HUES48 (cell line): ENCODE data around the gene LRRC8B.

Experiments used
- H3K27ac ChIP-seq: one replicate; pipeline ENCODE4 v1.7.0; 2013; ENCODE audit warnings: low read depth, low read length, inconsistent platforms
- H3K27me3 ChIP-seq: 2 replicates; pipeline ENCODE4 v1.6.1; 2013; ENCODE audit warnings: mild to moderate bottlenecking, low read length; ENCODE audit not compliant: control insufficient read depth, insufficient read depth
- H3K36me3 ChIP-seq: 2 replicates; pipeline ENCODE4 v1.6.1; 2013; ENCODE audit warnings: low read length; ENCODE audit not compliant: control insufficient read depth, insufficient read depth
- H3K4me1 ChIP-seq: 2 replicates; pipeline ENCODE4 v1.6.1; 2013; ENCODE audit warnings: mild to moderate bottlenecking, low read length; ENCODE audit not compliant: control insufficient read depth, insufficient read depth
- H3K4me3 ChIP-seq: 2 replicates; pipeline ENCODE4 v1.5.1; 2013; ENCODE audit warnings: mild to moderate bottlenecking, low read depth, low read length
- H3K9ac ChIP-seq: 2 replicates; pipeline ENCODE4 v1.6.1; 2013; ENCODE audit warnings: mild to moderate bottlenecking, low read depth, low read length, moderate library complexity
- H3K9me3 ChIP-seq: 2 replicates; pipeline ENCODE4 v1.6.1; 2013; ENCODE audit warnings: low read length; ENCODE audit not compliant: control insufficient read depth, insufficient read depth

The LRRC8B gene

GRCh38 chr1:89566761-89567174 is 42.1 kb downstream of the LRRC8B start:
- Histone ChIP-seq H3K9ac (peak overlapping the region; percentile 42), H3K4me1 (peaks cover 39% of the 10 kb centered on the region), H3K27me3 (no peaks in the 10 kb centered on the region), H3K27ac (peak overlapping the region; percentile 90), H3K9me3 (no peaks in the 10 kb centered on the region), H3K4me3 (no peak overlapping the region), H3K36me3 (peaks cover 3% of the 10 kb centered on the region; the same call in 1 of the 2 replicates)

- Histone ChIP-seq H3K27ac (peak overlapping the region; percentile 90), H3K4me3 (no peak overlapping the region), H3K9me3 (no peaks in the 10 kb centered on the region), H3K27me3 (no peaks in the 10 kb centered on the region), H3K36me3 (peaks cover 3% of the 10 kb centered on the region; the same call in 1 of the 2 replicates), H3K4me1 (peaks cover 39% of the 10 kb centered on the region), H3K9ac (no peak overlapping the region)
Observed at GRCh38 chr1:89567797-89568196, 43.2 kb downstream of the LRRC8B start.

- Histone ChIP-seq H3K27ac (no peak overlapping the region), H3K36me3 (peaks cover 3% of the 10 kb centered on the region; the same call in 1 of the 2 replicates), H3K27me3 (no peaks in the 10 kb centered on the region), H3K9ac (no peak overlapping the region), H3K4me1 (no peaks in the 10 kb centered on the region), H3K4me3 (no peak overlapping the region), H3K9me3 (no peaks in the 10 kb centered on the region)
Observed at GRCh38 chr1:89573410-89573809, 48.8 kb downstream of the LRRC8B start.

GRCh38 chr1:89574621-89575020 is 50.0 kb downstream of the LRRC8B start:
- Histone ChIP-seq H3K9me3 (no peaks in the 10 kb centered on the region), H3K27me3 (no peaks in the 10 kb centered on the region), H3K9ac (no peak overlapping the region), H3K4me3 (no peak overlapping the region), H3K4me1 (no peaks in the 10 kb centered on the region), H3K27ac (no peak overlapping the region), H3K36me3 (peaks cover 4% of the 10 kb centered on the region; the same call in 1 of the 2 replicates)

GRCh38 chr1:89575207-89575606 is 50.6 kb downstream of the LRRC8B start:
- Histone ChIP-seq H3K4me3 (no peak overlapping the region), H3K27ac (no peak overlapping the region), H3K36me3 (peaks cover 6% of the 10 kb centered on the region; the same call in 1 of the 2 replicates), H3K9me3 (no peaks in the 10 kb centered on the region), H3K4me1 (no peaks in the 10 kb centered on the region), H3K9ac (no peak overlapping the region), H3K27me3 (no peaks in the 10 kb centered on the region)

DNA sequence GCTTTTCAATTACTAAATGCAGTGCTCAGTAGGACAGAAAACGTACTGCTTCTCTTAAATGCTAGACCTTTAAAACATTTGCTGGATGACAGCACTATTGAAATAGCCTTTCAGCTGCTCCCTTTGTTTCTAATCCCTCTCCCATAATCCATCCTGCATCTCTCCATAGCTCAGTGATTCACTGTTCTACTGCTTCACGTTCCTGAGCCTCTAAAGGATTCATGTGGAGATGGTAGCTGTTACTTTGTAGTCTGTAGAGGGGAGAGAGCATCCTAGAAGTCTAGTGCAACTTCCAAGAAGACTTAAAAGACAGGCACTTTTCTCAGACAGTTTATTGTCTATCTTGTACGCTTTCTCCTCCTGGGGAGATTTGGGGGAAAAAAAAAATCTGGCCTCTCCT is 51.4 kb downstream of the LRRC8B start:
- Histone ChIP-seq H3K9me3 (no peaks in the 10 kb centered on the region), H3K27me3 (no peaks in the 10 kb centered on the region), H3K4me1 (no peaks in the 10 kb centered on the region), H3K36me3 (peaks cover 11% of the 10 kb centered on the region; the same call in 1 of the 2 replicates), H3K4me3 (no peak overlapping the region), H3K9ac (no peak overlapping the region), H3K27ac (peak overlapping the region; percentile 48)

DNA sequence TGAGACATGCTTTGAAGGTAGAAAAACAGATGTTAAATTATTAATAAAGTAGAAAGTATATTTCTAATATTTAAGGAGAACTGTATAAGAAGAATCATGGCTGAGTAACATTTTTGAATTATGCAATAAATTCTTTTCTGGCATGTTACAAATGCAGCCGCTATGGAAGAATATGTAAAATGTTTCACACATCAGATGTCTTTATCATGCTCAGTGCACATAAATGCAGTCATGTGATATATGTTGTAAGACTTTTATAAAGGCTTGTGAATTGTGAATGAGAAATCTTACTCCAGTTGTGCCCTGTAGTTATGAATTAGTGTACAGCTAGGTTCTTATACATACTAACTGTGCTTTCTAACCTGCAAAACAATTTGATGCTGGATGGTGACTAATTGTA is 53.5 kb downstream of the LRRC8B start:
- Histone ChIP-seq H3K36me3 (peaks cover 24% of the 10 kb centered on the region), H3K9ac (no peak overlapping the region), H3K4me1 (no peaks in the 10 kb centered on the region), H3K9me3 (no peaks in the 10 kb centered on the region), H3K27ac (no peak overlapping the region), H3K4me3 (no peak overlapping the region), H3K27me3 (no peaks in the 10 kb centered on the region)

DNA sequence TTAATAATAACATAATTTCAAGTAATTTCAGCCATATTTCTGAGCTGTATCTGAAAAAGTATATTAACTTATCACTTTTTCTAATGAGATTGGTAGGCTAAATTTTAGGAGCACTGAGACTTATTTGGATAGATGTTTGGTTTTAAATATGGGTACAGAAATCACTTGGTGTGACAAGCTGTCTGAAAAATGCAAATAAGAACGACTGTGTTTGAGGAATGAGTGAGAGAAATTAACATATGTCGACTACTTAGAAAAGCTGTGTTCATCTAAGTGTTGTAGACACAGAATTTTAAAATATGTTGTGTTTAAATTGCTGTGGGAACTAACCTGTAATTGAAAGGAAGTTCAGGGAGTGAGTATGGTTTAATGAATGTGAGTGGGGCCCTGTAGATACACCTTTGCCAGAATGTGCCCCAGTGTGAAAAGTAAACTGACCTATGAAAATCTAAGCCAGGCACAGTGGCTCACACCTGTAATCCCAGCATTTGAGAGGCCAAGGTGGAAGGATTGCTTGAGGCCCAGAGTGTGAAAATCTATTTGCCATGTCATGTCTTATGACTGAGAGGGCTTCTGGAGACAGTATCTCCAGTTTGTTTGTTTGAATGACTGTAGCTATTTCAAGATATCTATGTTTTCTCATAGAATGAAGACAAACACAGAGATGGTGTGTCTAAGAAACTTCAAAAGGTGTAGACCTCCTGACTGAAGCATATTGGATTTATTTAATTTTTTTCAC is 54.5 kb downstream of the LRRC8B start:
- H3K36me3 ChIP-seq, result peaks cover 34% of the 10 kb centered on the region
- H3K27ac ChIP-seq, result no peak overlapping the region
- H3K4me3 ChIP-seq, result no peak overlapping the region

GRCh38 chr1:89580036-89580435 is 55.4 kb downstream of the LRRC8B start:
- Histone ChIP-seq H3K4me1 (no peaks in the 10 kb centered on the region), H3K4me3 (no peak overlapping the region), H3K9ac (no peak overlapping the region), H3K36me3 (peaks cover 43% of the 10 kb centered on the region), H3K9me3 (no peaks in the 10 kb centered on the region), H3K27me3 (no peaks in the 10 kb centered on the region), H3K27ac (no peak overlapping the region)

More for the DNA sequence above, 54.5 kb downstream of the LRRC8B start:
- Histone ChIP-seq H3K9me3 (no peaks in the 10 kb centered on the region), H3K4me1 (no peaks in the 10 kb centered on the region), H3K9ac (no peak overlapping the region), H3K27me3 (no peaks in the 10 kb centered on the region)

GRCh38 chr1:89581859-89582258 is 57.2 kb downstream of the LRRC8B start:
- Histone ChIP-seq H3K27me3 (no peaks in the 10 kb centered on the region), H3K9me3 (no peaks in the 10 kb centered on the region), H3K9ac (no peak overlapping the region), H3K4me1 (peaks cover 6% of the 10 kb centered on the region; the same call in 1 of the 2 replicates), H3K4me3 (no peak overlapping the region), H3K27ac (no peak overlapping the region), H3K36me3 (peaks cover 47% of the 10 kb centered on the region)

GRCh38 chr1:89582571-89582970 is 57.9 kb downstream of the LRRC8B start:
- H3K9ac ChIP-seq, result no peak overlapping the region
- H3K9me3 ChIP-seq, result no peaks in the 10 kb centered on the region
- H3K4me3 ChIP-seq, result no peak overlapping the region
- peaks cover 6% of the 10 kb centered on the region; the same call in 1 of the 2 replicates for H3K4me1 ChIP-seq
- no peaks in the 10 kb centered on the region for H3K27me3 ChIP-seq
- H3K27ac ChIP-seq, result no peak overlapping the region
- H3K36me3 ChIP-seq, result peaks cover 47% of the 10 kb centered on the region
